Fibroblast of skin of back (primary cell): ENCODE data around the gene CEBPB.
"Not testable (repeated sequence)": the region's sequence is repeated elsewhere in the genome, so short reads cannot be mapped to it uniquely, and the experiment has no call there.

Experiments
- DNase-seq: peaks from one replicate; pipeline ENCODE4 v3.0.0-alpha.2; 2013

Gene CEBPB

GRCh38 chr20:50170549-50171220 lies 19.9 kb upstream of the CEBPB start:
- no peak for DNase-seq

GRCh38 chr20:50172347-50173013 lies 18.1 kb upstream of the CEBPB start:
- peak; percentile 73 for DNase-seq

- DNase-seq, result no peak
These were observed 16.2 kb upstream of the CEBPB start for GRCh38 chr20:50174456-50174855.

- DNase-seq, result no peak
These were observed 14.4 kb upstream of the CEBPB start for GRCh38 chr20:50175938-50176933.

GRCh38 chr20:50178672-50179071 lies 12.0 kb upstream of the CEBPB start:
- DNase-seq, result not testable (repeated sequence)

- no peak for DNase-seq
These were observed 9.3 kb upstream of the CEBPB start for GRCh38 chr20:50181344-50181743.

- no peak for DNase-seq
These were observed 8.3 kb upstream of the CEBPB start for GRCh38 chr20:50182346-50182745.

- DNase-seq, result no peak
These were observed 5.2 kb upstream of the CEBPB start for GRCh38 chr20:50185426-50185825.

GRCh38 chr20:50186151-50186885 lies 4.3 kb upstream of the CEBPB start:
- peak; percentile 71 for DNase-seq

- no peak for DNase-seq
These were observed 3.6 kb upstream of the CEBPB start for GRCh38 chr20:50186987-50187402.

GRCh38 chr20:50187403-50188051 lies 3.1 kb upstream of the CEBPB start:
- DNase-seq, result peak; percentile 23

- no peak for DNase-seq
These were observed 2.3 kb upstream of the CEBPB start for GRCh38 chr20:50188287-50188688.

GRCh38 chr20:50188879-50189680 lies 1.6 kb upstream of the CEBPB start:
- no peak for DNase-seq

- peak; percentile 13 for DNase-seq
These were observed 864 bp upstream of the CEBPB start for GRCh38 chr20:50189681-50190250.

- peak; percentile 67 for DNase-seq
These were observed 474 bp downstream of the CEBPB start for GRCh38 chr20:50191065-50191543.

- peak; percentile 51 for DNase-seq
These were observed 1.1 kb downstream of the CEBPB start for GRCh38 chr20:50191544-50192363.

GRCh38 chr20:50192364-50193198 lies 2.0 kb downstream of the CEBPB start:
- peak; percentile 93 for DNase-seq

- peak; percentile 73 for DNase-seq
These were observed 2.7 kb downstream of the CEBPB start for GRCh38 chr20:50193199-50193835.
